Esophagus muscularis mucosa (tissue), 4 donors: Measurements from ENCODE around the gene ABCB4. TPM values are rescaled to one million over a fixed set of nuclear protein-coding genes. Genes with fewer than 3 reads are reported as not detected.

Experiments used
- DNase-seq: peaks from one replicate; pipeline ENCODE4 v3.0.0-alpha.2; 2017; ENCODE audit errors: extremely low spot score
- H3K27ac ChIP-seq, 4 donors: fragments of 200-600 bp; sonication (generic); replicated peaks in 1 of 4; 1 replicate in 3 of 4; 2 replicates in 1 of 4; pipeline ENCODE4 v1.5.1; 2016 to 2019; ENCODE audit warnings: mild to moderate bottlenecking in 1 of 4
- H3K27me3 ChIP-seq, 4 donors: fragments of 200-600 bp; sonication (generic); one replicate each; pipeline versions ENCODE4 v1.5.1 to v1.6.0; 2016 to 2019
- H3K36me3 ChIP-seq, 4 donors: fragments of 200-600 bp; sonication (generic); one replicate each; pipeline ENCODE4 v1.5.1; 2016 to 2019
- H3K4me1 ChIP-seq, 4 donors: fragments of 200-600 bp; sonication (generic); one replicate each; pipeline ENCODE4 v1.5.1; 2016 to 2019
- H3K4me3 ChIP-seq, 4 donors: fragments of 200-600 bp; sonication (generic); 1 replicate in 2 of 4; 2 replicates in 2 of 4; pipeline ENCODE4 v1.5.1; 2016 to 2019; ENCODE audit warnings: mild to moderate bottlenecking in 4 of 4, moderate library complexity in 1 of 4
- H3K9me3 ChIP-seq, 4 donors: fragments of 200-600 bp; sonication (generic); 1 replicate in 3 of 4; 2 replicates in 1 of 4; pipeline ENCODE4 v1.5.1; 2016 to 2019
- CTCF ChIP-seq, 3 experiments: fragments of 200-600 bp in 2 of 3; fragments of 450-650 bp in 1 of 3; sonication (generic) in 2 of 3; IDR thresholded peaks; one replicate each; pipeline ENCODE4 v1.5.1; 2017 to 2019; ENCODE audit warnings: antibody characterized with exemption in 3 of 3, mild to moderate bottlenecking in 2 of 3, moderate library complexity in 1 of 3
- EP300 ChIP-seq: sonication (generic); formaldehyde crosslinking; IDR thresholded peaks from one replicate; pipeline ENCODE4 v1.6.1; 2017; ENCODE audit warnings: antibody characterized with exemption
- POLR2A ChIP-seq: fragments of 450-650 bp; IDR thresholded peaks from one replicate; pipeline ENCODE4 v1.6.1; 2017; ENCODE audit warnings: antibody characterized with exemption, moderate library complexity, mild to moderate bottlenecking, low read depth
- POLR2AphosphoS5 ChIP-seq, 2 donors: sonication (generic); formaldehyde crosslinking; IDR thresholded peaks; one replicate each; pipeline ENCODE4 v1.6.1; 2017; ENCODE audit warnings: antibody characterized with exemption in 2 of 2
- WGBS: methylation state at CpG from one replicate; pipeline ENCODE4 v1.1.5; 2018; 5-methylcytosine and 5-hydroxymethylcytosine counted together
- intact Hi-C: fragments of 100-400 bp; cut with DNase I; formaldehyde crosslinking; loops from one replicate; pipeline ENCODE4 v1.15.1; 2023
- total RNA-seq, 4 donors: library from RNA; depleted of rRNA; stranded (reverse); fragments of >200 nt; gene quantifications; one replicate each; pipeline versions ENCODE4 v1.1.0 to v1.2.1, GENCODE V29; 2016

ABCB4 gene
- total RNA-seq, 4 donors from 2014 or later, result 0.66 to 1.4 (median 1.1) TPM

- intact Hi-C loops, result no loop called here
- Histone ChIP-seq H3K27me3 (no peaks in the 10 kb centered on the region), H3K27ac (no peak overlapping the region), H3K9me3 (no peaks in the 10 kb centered on the region), H3K4me1 (no peaks in the 10 kb centered on the region), H3K4me3 (no peak overlapping the region), H3K36me3 (peaks cover 0 to 43% (median 14%) of the 10 kb centered on the region in 4 donors)
- TF ChIP-seq CTCF (IDR thresholded peaks at IDR 0.05), result no peak
- no peak for TF ChIP-seq EP300
- no peak for TF ChIP-seq POLR2A
- no peak for TF ChIP-seq POLR2AphosphoS5 (IDR thresholded peaks at IDR 0.05)
- over 99% methylated on average over 4 of the region's 4 CpGs for WGBS
- no peak for DNase-seq
Observed at GRCh38 chr7:87369216-87369615, 106.3 kb downstream of the ABCB4 start.

- Histone ChIP-seq H3K9me3 (no peaks in the 10 kb centered on the region), H3K4me1 (no peaks in the 10 kb centered on the region), H3K36me3 (peaks cover 0 to 76% (median 24%) of the 10 kb centered on the region in 4 donors), H3K4me3 (no peak overlapping the region), H3K27ac (no peak overlapping the region), H3K27me3 (no peaks in the 10 kb centered on the region)
- intact Hi-C loops, result no loop called here
- no peak for DNase-seq
- TF ChIP-seq CTCF (IDR thresholded peaks at IDR 0.05) (no peak), POLR2AphosphoS5 (IDR thresholded peaks at IDR 0.05) (no peak), EP300 (no peak), POLR2A (no peak)
Observed at GRCh38 chr7:87364246-87364645, 111.2 kb downstream of the ABCB4 start.

- no peaks in the 10 kb centered on the region for H3K4me1 ChIP-seq
- no peak overlapping the region for H3K4me3 ChIP-seq
- H3K9me3 ChIP-seq, result no peaks in the 10 kb centered on the region
- peaks cover 0 to 79% (median 22%) of the 10 kb centered on the region in 4 donors for H3K36me3 ChIP-seq
- WGBS, result 91% methylated on average over 1 of the region's 1 CpG
- no peak for DNase-seq
- H3K27ac ChIP-seq, result no peak overlapping the region
- TF ChIP-seq CTCF (IDR thresholded peaks at IDR 0.05), result no peak
- TF ChIP-seq POLR2AphosphoS5 (IDR thresholded peaks at IDR 0.05), result no peak
- TF ChIP-seq EP300, result no peak
- no peak for TF ChIP-seq POLR2A
- intact Hi-C loops, result no loop called here
- H3K27me3 ChIP-seq, result no peaks in the 10 kb centered on the region
Observed at GRCh38 chr7:87363342-87363741, 112.1 kb downstream of the ABCB4 start.

- Histone ChIP-seq H3K4me3 (no peak overlapping the region), H3K9me3 (no peaks in the 10 kb centered on the region), H3K36me3 (peaks cover 0 to 76% (median 16%) of the 10 kb centered on the region in 4 donors), H3K27me3 (no peaks in the 10 kb centered on the region), H3K4me1 (no peaks in the 10 kb centered on the region), H3K27ac (no peak overlapping the region)
- DNase-seq, result no peak
- intact Hi-C loops, result no loop called here
- WGBS, result 97% methylated on average over 2 of the region's 2 CpGs
- no peak for TF ChIP-seq CTCF (IDR thresholded peaks at IDR 0.05)
- TF ChIP-seq EP300, result no peak
- TF ChIP-seq POLR2AphosphoS5 (IDR thresholded peaks at IDR 0.05), result no peak
- TF ChIP-seq POLR2A, result no peak
Observed at GRCh38 chr7:87361320-87361719, 114.2 kb downstream of the ABCB4 start.

GRCh38 chr7:87359366-87359765, 116.1 kb downstream of the ABCB4 start:
- Histone ChIP-seq H3K27me3 (no peaks in the 10 kb centered on the region), H3K4me1 (no peaks in the 10 kb centered on the region), H3K4me3 (no peak overlapping the region), H3K9me3 (no peaks in the 10 kb centered on the region), H3K27ac (no peak overlapping the region), H3K36me3 (peaks cover 2 to 59% (median 18%) of the 10 kb centered on the region in 4 donors)
- intact Hi-C loops, result no loop called here
- no peak for DNase-seq
- 85% methylated on average over 2 of the region's 2 CpGs for WGBS
- no peak for TF ChIP-seq CTCF (IDR thresholded peaks at IDR 0.05)
- TF ChIP-seq EP300, result no peak
- TF ChIP-seq POLR2A, result no peak
- TF ChIP-seq POLR2AphosphoS5 (IDR thresholded peaks at IDR 0.05), result no peak
